ENCODE measurements around the gene STK25. TPM values are rescaled to one million over a fixed set of nuclear protein-coding genes. Genes with fewer than 3 reads are reported as not detected.

Gene STK25
- total RNA-seq, 1 experiment from 2014 or later = 79.5 TPM

- H2AFZ ChIP-seq (ENCODE audit: low read length) = no peak overlapping the region
- no peaks in the 10 kb centered on the region for H3K36me3 ChIP-seq (ENCODE audit: insufficient read depth, low read length)
- H3K79me2 ChIP-seq (ENCODE audit: low read length) = no peaks in the 10 kb centered on the region
- H3K9ac ChIP-seq (ENCODE audit: low read length) = no peak overlapping the region
- H3K4me3 ChIP-seq (ENCODE audit: low read length) = no peak overlapping the region
- no peak overlapping the region for H3K4me2 ChIP-seq (ENCODE audit: low read depth, low read length, poor library complexity, severe bottlenecking)
- peaks cover 10% of the 10 kb centered on the region for H3K4me1 ChIP-seq (ENCODE audit: low read length)
- no peaks in the 10 kb centered on the region for H3K9me3 ChIP-seq (ENCODE audit: low read length)
- H3K9me2 ChIP-seq (replicated peaks; ENCODE audit: insufficient read depth, low read length) = no peaks in the 10 kb centered on the region
- H3K27me3 ChIP-seq (ENCODE audit: low read length) = no peaks in the 10 kb centered on the region
- H3K27ac ChIP-seq (ENCODE audit: low read length) = no peak overlapping the region
- peak; percentile 53 for DNase-seq
- H4K20me1 ChIP-seq (ENCODE audit: insufficient read depth, low read depth, low read length) = no peaks in the 10 kb centered on the region
These were observed 42.5 kb upstream of the STK25 start for GRCh38 chr2:241550616-241551580.

- peaks cover 10% of the 10 kb centered on the region for H3K4me1 ChIP-seq (ENCODE audit: low read length)
- no peak for DNase-seq
- H4K20me1 ChIP-seq (ENCODE audit: insufficient read depth, low read depth, low read length) = no peaks in the 10 kb centered on the region
- no peaks in the 10 kb centered on the region for H3K9me2 ChIP-seq (replicated peaks; ENCODE audit: insufficient read depth, low read length)
- no peaks in the 10 kb centered on the region for H3K36me3 ChIP-seq (ENCODE audit: insufficient read depth, low read length)
- no peak overlapping the region for H3K9ac ChIP-seq (ENCODE audit: low read length)
- H3K79me2 ChIP-seq (ENCODE audit: low read length) = no peaks in the 10 kb centered on the region
- H3K27ac ChIP-seq (ENCODE audit: low read length) = no peak overlapping the region
- H3K4me2 ChIP-seq (ENCODE audit: low read depth, low read length, poor library complexity, severe bottlenecking) = no peak overlapping the region
- H2AFZ ChIP-seq (ENCODE audit: low read length) = no peak overlapping the region
- no peak overlapping the region for H3K4me3 ChIP-seq (ENCODE audit: low read length)
- H3K27me3 ChIP-seq (ENCODE audit: low read length) = no peaks in the 10 kb centered on the region
- H3K9me3 ChIP-seq (ENCODE audit: low read length) = no peaks in the 10 kb centered on the region
These were observed 40.1 kb upstream of the STK25 start for GRCh38 chr2:241548451-241548835.

GRCh38 chr2:241547781-241548450 lies 39.5 kb upstream of the STK25 start:
- no peak overlapping the region for H2AFZ ChIP-seq (ENCODE audit: low read length)
- H3K36me3 ChIP-seq (ENCODE audit: insufficient read depth, low read length) = no peaks in the 10 kb centered on the region
- no peaks in the 10 kb centered on the region for H3K9me3 ChIP-seq (ENCODE audit: low read length)
- no peaks in the 10 kb centered on the region for H3K9me2 ChIP-seq (replicated peaks; ENCODE audit: insufficient read depth, low read length)
- no peaks in the 10 kb centered on the region for H3K27me3 ChIP-seq (ENCODE audit: low read length)
- no peak overlapping the region for H3K9ac ChIP-seq (ENCODE audit: low read length)
- H3K27ac ChIP-seq (ENCODE audit: low read length) = no peak overlapping the region
- no peaks in the 10 kb centered on the region for H3K79me2 ChIP-seq (ENCODE audit: low read length)
- H3K4me3 ChIP-seq (ENCODE audit: low read length) = no peak overlapping the region
- no peak for DNase-seq
- H3K4me2 ChIP-seq (ENCODE audit: low read depth, low read length, poor library complexity, severe bottlenecking) = no peak overlapping the region
- H3K4me1 ChIP-seq (ENCODE audit: low read length) = peaks cover 10% of the 10 kb centered on the region
- H4K20me1 ChIP-seq (ENCODE audit: insufficient read depth, low read depth, low read length) = no peaks in the 10 kb centered on the region

GRCh38 chr2:241546771-241547498 lies 38.6 kb upstream of the STK25 start:
- Histone ChIP-seq H3K27ac (ENCODE audit: low read length) (no peak overlapping the region), H3K4me2 (ENCODE audit: low read depth, low read length, poor library complexity, severe bottlenecking) (no peak overlapping the region), H3K9ac (ENCODE audit: low read length) (no peak overlapping the region), H3K79me2 (ENCODE audit: low read length) (no peaks in the 10 kb centered on the region), H3K27me3 (ENCODE audit: low read length) (no peaks in the 10 kb centered on the region), H4K20me1 (ENCODE audit: insufficient read depth, low read depth, low read length) (no peaks in the 10 kb centered on the region), H2AFZ (ENCODE audit: low read length) (no peak overlapping the region), H3K9me2 (replicated peaks; ENCODE audit: insufficient read depth, low read length) (no peaks in the 10 kb centered on the region), H3K9me3 (ENCODE audit: low read length) (no peaks in the 10 kb centered on the region), H3K4me1 (ENCODE audit: low read length) (peaks cover 10% of the 10 kb centered on the region), H3K4me3 (ENCODE audit: low read length) (no peak overlapping the region), H3K36me3 (ENCODE audit: insufficient read depth, low read length) (no peaks in the 10 kb centered on the region)
- DNase-seq = no peak

- Histone ChIP-seq H3K9ac (ENCODE audit: low read length) (no peak overlapping the region), H2AFZ (ENCODE audit: low read length) (no peak overlapping the region), H3K4me3 (ENCODE audit: low read length) (no peak overlapping the region), H4K20me1 (ENCODE audit: insufficient read depth, low read depth, low read length) (no peaks in the 10 kb centered on the region), H3K27ac (ENCODE audit: low read length) (no peak overlapping the region), H3K4me1 (ENCODE audit: low read length) (peaks cover 6% of the 10 kb centered on the region), H3K36me3 (ENCODE audit: insufficient read depth, low read length) (no peaks in the 10 kb centered on the region), H3K4me2 (ENCODE audit: low read depth, low read length, poor library complexity, severe bottlenecking) (no peak overlapping the region), H3K9me2 (replicated peaks; ENCODE audit: insufficient read depth, low read length) (no peaks in the 10 kb centered on the region), H3K9me3 (ENCODE audit: low read length) (no peaks in the 10 kb centered on the region), H3K79me2 (ENCODE audit: low read length) (no peaks in the 10 kb centered on the region), H3K27me3 (ENCODE audit: low read length) (no peaks in the 10 kb centered on the region)
- no peak for DNase-seq
These were observed 37.4 kb upstream of the STK25 start for GRCh38 chr2:241545523-241546473.

- no peaks in the 10 kb centered on the region for H3K9me3 ChIP-seq (ENCODE audit: low read length)
- no peak overlapping the region for H3K4me2 ChIP-seq (ENCODE audit: low read depth, low read length, poor library complexity, severe bottlenecking)
- H2AFZ ChIP-seq (ENCODE audit: low read length) = no peak overlapping the region
- H3K27ac ChIP-seq (ENCODE audit: low read length) = no peak overlapping the region
- no peaks in the 10 kb centered on the region for H3K27me3 ChIP-seq (ENCODE audit: low read length)
- no peak overlapping the region for H3K4me3 ChIP-seq (ENCODE audit: low read length)
- no peak overlapping the region for H3K9ac ChIP-seq (ENCODE audit: low read length)
- no peaks in the 10 kb centered on the region for H4K20me1 ChIP-seq (ENCODE audit: insufficient read depth, low read depth, low read length)
- no peaks in the 10 kb centered on the region for H3K79me2 ChIP-seq (ENCODE audit: low read length)
- no peak for DNase-seq
- no peaks in the 10 kb centered on the region for H3K9me2 ChIP-seq (replicated peaks; ENCODE audit: insufficient read depth, low read length)
- H3K4me1 ChIP-seq (ENCODE audit: low read length) = no peaks in the 10 kb centered on the region
- H3K36me3 ChIP-seq (ENCODE audit: insufficient read depth, low read length) = no peaks in the 10 kb centered on the region
These were observed 36.7 kb upstream of the STK25 start for GRCh38 chr2:241545106-241545505.

- Histone ChIP-seq H2AFZ (ENCODE audit: low read length) (no peak overlapping the region), H3K79me2 (ENCODE audit: low read length) (no peaks in the 10 kb centered on the region), H3K4me2 (ENCODE audit: low read depth, low read length, poor library complexity, severe bottlenecking) (no peak overlapping the region), H3K27ac (ENCODE audit: low read length) (no peak overlapping the region), H3K9me3 (ENCODE audit: low read length) (no peaks in the 10 kb centered on the region), H3K36me3 (ENCODE audit: insufficient read depth, low read length) (no peaks in the 10 kb centered on the region), H3K4me1 (ENCODE audit: low read length) (no peaks in the 10 kb centered on the region), H3K9ac (ENCODE audit: low read length) (no peak overlapping the region), H3K4me3 (ENCODE audit: low read length) (no peak overlapping the region), H3K27me3 (ENCODE audit: low read length) (no peaks in the 10 kb centered on the region), H3K9me2 (replicated peaks; ENCODE audit: insufficient read depth, low read length) (no peaks in the 10 kb centered on the region), H4K20me1 (ENCODE audit: insufficient read depth, low read depth, low read length) (no peaks in the 10 kb centered on the region)
- DNase-seq = no peak
These were observed 33.9 kb upstream of the STK25 start for GRCh38 chr2:241542278-241542605.
